HEK293T (cell line): ENCODE data around the gene TMPRSS3.

ENCODE experiments used
- CTCF ChIA-PET: fragments of 350-600 bp; formaldehyde crosslinking; extraction: SDS; loops from one replicate; lab custom pipeline; 2021; ENCODE audit warnings: antibody characterized with exemption, inconsistent platforms; lab: Yijun Ruan, JAX
- POLR2A ChIA-PET: fragments of 350-600 bp; formaldehyde crosslinking; extraction: SDS; loops from one replicate; lab custom pipeline; 2020; ENCODE audit warnings: antibody characterized with exemption, inconsistent platforms; lab: Yijun Ruan, JAX
- DNase-seq: peaks from one replicate; pipeline ENCODE4 v3.0.0; 2012; ENCODE audit warnings: mixed read lengths; ENCODE audit errors: extremely low spot score
- ARNT ChIP-seq: fragments of 450-650 bp; IDR thresholded peaks from 2 replicates; pipeline ENCODE4 v1.6.1; 2017; ENCODE audit warnings: mild to moderate bottlenecking
- BHLHE40 ChIP-seq: fragments of 450-650 bp; IDR thresholded peaks from 2 replicates; pipeline ENCODE4 v1.6.1; 2016; ENCODE audit warnings: mild to moderate bottlenecking, moderate library complexity, borderline replicate concordance
- CTBP1 ChIP-seq: fragments of 450-650 bp; IDR thresholded peaks from 2 replicates; pipeline ENCODE4 v1.6.1; 2016; ENCODE audit warnings: borderline replicate concordance
- ELF4 ChIP-seq: fragments of 450-650 bp; IDR thresholded peaks from 2 replicates; pipeline ENCODE4 v1.6.1; 2017; ENCODE audit warnings: antibody characterized with exemption
- FOXA1 ChIP-seq: fragments of 450-650 bp; IDR thresholded peaks from 2 replicates; pipeline ENCODE4 v1.6.1; 2016; ENCODE audit warnings: mild to moderate bottlenecking
- FOXK2 ChIP-seq: fragments of 450-650 bp; IDR thresholded peaks from 2 replicates; pipeline ENCODE4 v1.6.1; 2016; ENCODE audit warnings: mild to moderate bottlenecking
- FOXM1 ChIP-seq: fragments of 450-650 bp; IDR thresholded peaks from 2 replicates; pipeline ENCODE4 v1.6.1; 2017; ENCODE audit warnings: mild to moderate bottlenecking, borderline replicate concordance
- HDGF ChIP-seq: fragments of 450-650 bp; IDR thresholded peaks from 2 replicates; pipeline ENCODE4 v1.6.1; 2017; ENCODE audit warnings: antibody characterized with exemption, borderline replicate concordance
- L3MBTL2 ChIP-seq: fragments of 450-650 bp; conservative IDR thresholded peaks from 2 replicates; pipeline ENCODE4 v1.6.1; 2016; ENCODE audit warnings: mild to moderate bottlenecking
- LEF1 ChIP-seq: fragments of 450-650 bp; IDR thresholded peaks from 2 replicates; pipeline ENCODE4 v1.6.1; 2017; ENCODE audit warnings: mild to moderate bottlenecking, borderline replicate concordance
- NFRKB ChIP-seq: fragments of 450-650 bp; IDR thresholded peaks from 2 replicates; pipeline ENCODE4 v1.6.1; 2016; ENCODE audit warnings: mild to moderate bottlenecking, moderate library complexity
- SP1 ChIP-seq: fragments of 450-650 bp; IDR thresholded peaks from 2 replicates; pipeline ENCODE4 v1.6.1; 2017
- SUZ12 ChIP-seq: fragments of 450-650 bp; IDR thresholded peaks from 2 replicates; pipeline ENCODE4 v1.6.1; 2016; ENCODE audit warnings: mild to moderate bottlenecking
- TARDBP ChIP-seq: fragments of 450-650 bp; IDR thresholded peaks from 2 replicates; pipeline ENCODE4 v1.6.1; 2016
- ZNF384 ChIP-seq: fragments of 450-650 bp; IDR thresholded peaks from 2 replicates; pipeline ENCODE4 v1.6.1; 2016
- TF ChIP-seq, protein P1 (sequence below): fragments of 450-650 bp; IDR thresholded peaks from 2 replicates; pipeline ENCODE4 v1.6.1; 2016

TMPRSS3 gene

DNA sequence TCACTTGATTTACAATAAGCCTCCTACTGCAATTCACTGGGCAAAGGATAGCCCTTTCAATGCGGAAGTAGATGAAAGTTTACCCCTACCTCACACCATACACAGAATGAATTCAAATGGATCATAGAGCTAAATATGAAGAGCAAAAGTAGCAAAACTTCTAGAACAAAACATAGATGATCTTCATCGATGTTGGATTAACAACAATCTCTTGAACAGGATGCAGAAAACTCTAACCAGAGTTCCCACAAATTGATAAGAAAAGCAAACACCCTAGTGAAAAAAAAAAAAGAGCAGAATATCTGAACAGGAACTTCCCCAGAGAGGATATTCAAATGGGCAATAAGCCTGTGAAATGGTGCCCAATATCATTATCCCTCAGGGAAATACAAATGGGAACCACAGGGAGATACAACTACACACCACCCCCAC, 6.0 kb upstream of the TMPRSS3 start:
- DNase-seq: no peak
- TF ChIP-seq FOXM1 (no peak), LEF1 (no peak)
- CTCF ChIA-PET: no interaction called here
- POLR2A ChIA-PET: no interaction called here

DNA sequence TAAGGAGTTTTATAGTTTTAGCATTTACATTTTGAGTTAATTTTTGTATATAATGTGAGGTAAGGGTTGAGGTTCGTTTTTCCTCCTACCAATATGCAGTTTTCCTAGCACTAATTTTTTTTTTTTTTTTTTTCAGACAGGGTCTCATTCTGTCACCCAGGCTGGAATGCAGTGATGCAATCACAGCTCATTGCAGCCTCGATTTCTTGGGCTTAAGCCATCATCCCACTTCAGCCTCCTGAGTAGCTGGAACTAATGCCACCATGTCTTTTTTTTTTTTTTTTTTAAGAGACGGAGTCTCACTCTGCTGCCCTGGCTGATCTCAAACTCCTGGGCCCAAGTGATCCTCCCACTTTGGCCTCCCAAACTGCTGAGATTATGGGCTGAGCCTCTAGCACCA, 5.3 kb upstream of the TMPRSS3 start:
- TF ChIP-seq NFRKB (no peak), CTBP1 (no peak), FOXA1 (no peak), SP1 (no peak), ELF4 (no peak), LEF1 (no peak), TARDBP (no peak), ZNF384 (no peak), FOXM1 (no peak), SUZ12 (no peak), FOXK2 (no peak), L3MBTL2 (no peak), ARNT (no peak), BHLHE40 (no peak), HDGF (no peak)
- TF ChIP-seq, protein P1, sequence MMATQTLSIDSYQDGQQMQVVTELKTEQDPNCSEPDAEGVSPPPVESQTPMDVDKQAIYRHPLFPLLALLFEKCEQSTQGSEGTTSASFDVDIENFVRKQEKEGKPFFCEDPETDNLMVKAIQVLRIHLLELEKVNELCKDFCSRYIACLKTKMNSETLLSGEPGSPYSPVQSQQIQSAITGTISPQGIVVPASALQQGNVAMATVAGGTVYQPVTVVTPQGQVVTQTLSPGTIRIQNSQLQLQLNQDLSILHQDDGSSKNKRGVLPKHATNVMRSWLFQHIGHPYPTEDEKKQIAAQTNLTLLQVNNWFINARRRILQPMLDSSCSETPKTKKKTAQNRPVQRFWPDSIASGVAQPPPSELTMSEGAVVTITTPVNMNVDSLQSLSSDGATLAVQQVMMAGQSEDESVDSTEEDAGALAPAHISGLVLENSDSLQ: no peak
- no peak for DNase-seq
- ChIA-PET CTCF (no interaction called here), POLR2A (no interaction called here)

DNA sequence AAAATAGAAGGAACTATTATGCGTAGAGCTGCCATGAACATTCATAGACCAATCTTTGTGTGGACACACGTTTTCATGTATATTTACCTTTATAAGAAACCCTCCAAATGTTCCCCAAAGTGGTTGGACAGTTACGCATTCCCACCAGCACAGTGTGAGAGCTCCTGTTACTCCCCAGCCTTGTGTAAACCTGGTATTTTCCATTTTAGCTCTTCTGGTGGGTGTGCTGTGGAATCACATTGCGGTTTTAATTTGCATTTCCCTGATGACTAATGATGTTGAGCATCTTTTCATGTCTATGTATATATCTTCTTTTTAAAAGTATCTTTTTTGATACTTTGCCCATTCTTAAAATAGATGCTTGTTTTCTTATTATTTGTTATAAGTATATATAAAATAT, 4.7 kb upstream of the TMPRSS3 start:
- CTCF ChIA-PET: no interaction called here

DNA sequence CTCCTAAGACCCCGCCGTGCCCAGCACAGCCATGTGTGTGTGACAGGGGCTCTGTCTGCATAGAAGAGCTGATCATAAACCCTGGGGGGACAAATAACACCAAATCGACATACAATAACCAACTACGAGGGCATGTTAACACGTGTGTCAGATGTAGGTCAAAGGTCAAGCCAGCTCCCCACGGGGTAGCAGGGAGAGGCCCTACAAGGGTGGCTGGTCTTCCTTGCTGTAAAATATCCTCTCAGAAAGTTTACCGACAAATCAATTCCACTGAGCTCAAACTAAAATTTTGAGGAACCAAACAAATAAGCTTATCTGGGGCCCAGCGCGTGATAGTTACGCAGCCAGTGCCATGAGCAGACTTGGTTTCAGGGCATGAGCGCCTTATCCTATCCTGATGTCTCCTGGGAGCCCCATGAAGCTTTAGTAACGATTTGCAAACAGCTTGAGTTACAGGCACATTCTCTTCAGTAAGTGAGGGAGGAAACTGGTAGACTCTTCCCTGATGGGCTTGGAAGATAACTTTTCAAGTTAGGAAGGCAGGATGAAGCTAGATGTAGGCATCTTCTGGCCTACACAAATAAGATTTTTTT, 2.7 kb upstream of the TMPRSS3 start:
- DNase-seq: no peak
- ChIA-PET POLR2A (no interaction called here), CTCF (interaction anchor here (0.9 kb wide), 1 partner anchor 88 kb away, joined by 3 read pairs; no protein-coding TSS in a partner anchor)
- TF ChIP-seq FOXA1: no peak

More for the DNA sequence above, 4.7 kb upstream of the TMPRSS3 start:
- POLR2A ChIA-PET: no interaction called here
- TF ChIP-seq CTBP1 (no peak), SP1 (no peak), FOXM1 (no peak), LEF1 (no peak), TARDBP (no peak), HDGF (no peak), ZNF384 (no peak), ARNT (no peak), NFRKB (no peak), BHLHE40 (no peak), FOXA1 (no peak), FOXK2 (no peak)
- no peak for DNase-seq

DNA sequence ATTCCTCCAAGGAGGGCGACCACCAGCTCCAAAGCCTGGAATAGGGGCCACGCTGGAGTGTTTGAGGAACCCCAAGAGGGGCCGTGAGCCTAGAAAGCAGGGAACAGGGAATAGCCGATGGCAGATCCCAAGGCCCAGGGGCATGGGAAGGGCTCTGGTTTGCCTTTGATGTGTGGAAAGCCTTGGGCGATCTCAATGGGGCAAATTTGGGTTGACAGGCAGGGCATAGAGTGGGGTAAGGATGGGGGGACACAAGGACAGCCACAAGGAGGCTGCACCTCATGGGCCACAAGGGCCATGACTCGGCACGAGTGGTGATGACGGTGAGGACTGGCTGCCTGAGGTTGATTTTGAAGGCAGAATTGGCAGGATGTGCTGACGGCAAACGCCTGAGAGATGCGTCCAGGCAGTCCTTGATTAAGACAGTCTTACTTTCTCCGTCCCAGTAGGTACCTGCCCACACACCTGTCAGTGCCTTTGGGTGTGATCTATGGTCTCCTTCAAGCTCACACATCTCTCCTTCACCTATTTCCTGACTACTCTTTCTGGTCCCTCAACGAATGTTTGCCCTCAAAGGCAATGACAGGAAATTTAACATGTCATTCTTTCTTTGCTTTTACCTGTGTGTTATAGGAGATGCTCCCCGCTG, 2.0 kb upstream of the TMPRSS3 start:
- TF ChIP-seq LEF1 (no peak), CTBP1 (no peak), ELF4 (no peak), TARDBP (no peak)
- ChIA-PET CTCF (no interaction called here), POLR2A (no interaction called here)
- no peak for DNase-seq

DNA sequence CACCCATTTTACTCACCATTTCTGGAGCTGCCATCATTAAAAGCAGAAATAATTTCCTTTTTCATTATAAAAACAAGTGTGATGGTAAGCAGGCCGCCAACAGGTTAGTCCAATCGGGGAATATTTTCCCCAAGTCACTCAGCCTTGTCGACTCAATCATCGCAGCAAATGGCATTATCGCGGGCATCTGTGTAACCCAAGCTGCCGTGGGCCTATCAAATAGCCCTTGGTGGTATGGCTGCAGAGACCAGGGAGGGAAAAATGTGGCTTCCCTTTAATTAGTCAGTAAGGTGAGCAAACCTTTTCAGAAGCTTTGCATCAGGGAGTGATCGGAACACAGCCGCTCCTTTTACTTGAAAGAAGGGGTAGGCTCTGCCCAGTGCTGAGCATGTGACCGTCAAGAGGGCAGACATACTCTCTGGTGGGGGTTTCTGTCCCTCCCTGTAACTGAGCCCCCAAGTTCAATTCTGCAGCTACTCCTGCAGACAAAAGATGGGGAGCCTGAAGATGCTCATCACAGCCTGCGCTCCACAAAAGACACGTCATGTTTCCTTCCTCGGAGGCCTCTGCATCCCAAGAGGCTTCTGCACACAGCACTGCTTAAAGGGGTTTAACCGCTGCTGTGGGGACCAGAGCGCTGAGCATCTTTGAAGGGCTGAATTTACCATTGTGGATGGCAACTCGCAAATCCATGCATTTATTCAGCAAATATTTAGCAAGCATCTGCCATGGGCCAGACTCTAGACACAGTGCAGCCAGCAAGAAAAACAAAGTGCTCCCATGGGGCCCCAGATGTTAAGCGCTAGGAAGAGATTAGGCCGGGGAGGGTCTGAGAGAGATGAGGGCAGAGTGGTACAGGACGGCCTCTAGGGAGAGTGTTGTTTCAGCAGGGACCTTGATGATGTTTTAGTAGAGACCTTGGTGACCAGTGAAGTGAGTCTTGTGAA, 1.2 kb upstream of the TMPRSS3 start:
- CTCF ChIA-PET: no interaction called here
- TF ChIP-seq, protein P1: no peak
- TF ChIP-seq HDGF (no peak), LEF1 (no peak), ARNT (no peak)
- POLR2A ChIA-PET: no interaction called here
- DNase-seq: no peak

DNA sequence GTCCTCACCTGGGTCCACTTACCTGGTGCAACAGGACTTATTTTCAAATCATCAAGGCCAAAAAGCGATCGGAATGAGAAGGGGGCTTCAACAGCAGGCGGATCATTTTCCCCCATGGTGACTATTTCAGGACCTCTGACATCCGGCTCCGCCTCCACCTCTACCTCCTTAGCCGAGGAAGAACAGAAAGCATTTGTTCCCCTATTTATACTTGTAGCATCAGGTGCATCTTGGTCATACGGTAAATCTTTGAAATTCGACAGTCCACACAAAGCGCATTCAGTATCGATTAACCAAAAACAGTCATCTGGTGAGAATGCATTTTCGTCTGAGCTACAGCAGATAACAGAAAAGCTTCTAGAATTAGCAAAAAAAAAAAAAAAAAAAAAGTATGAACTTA, 550 bp downstream of the TMPRSS3 start:
- POLR2A ChIA-PET: no interaction called here
- no peak for DNase-seq
- TF ChIP-seq ZNF384 (no peak), NFRKB (no peak), LEF1 (no peak)
- CTCF ChIA-PET: no interaction called here
